HepG2 (cell line): ENCODE data around the gene DBNDD2. TPM values are rescaled to one million over a fixed set of nuclear protein-coding genes. Genes with fewer than 3 reads are reported as not detected.

ENCODE experiments used
- ATF1 ChIP-seq: IDR thresholded peaks from 2 replicates; pipeline ENCODE4 v1.6.1; 2016; ENCODE audit warnings: mild to moderate bottlenecking, control low read depth
- CERS6 ChIP-seq: sonication (generic); formaldehyde crosslinking; IDR thresholded peaks from 2 replicates; pipeline ENCODE4 v1.5.0; 2020; ENCODE audit warnings: missing genetic modification reagents
- ESRRA ChIP-seq: sonication (generic); formaldehyde crosslinking; IDR thresholded peaks from 2 replicates; pipeline ENCODE4 v1.5.1; 2020; ENCODE audit warnings: mild to moderate bottlenecking, low read depth, missing genetic modification reagents
- FOXK1 ChIP-seq: sonication (generic); formaldehyde crosslinking; IDR thresholded peaks from 2 replicates; pipeline ENCODE4 v1.4.0; 2020; ENCODE audit warnings: low read depth, missing genetic modification reagents, borderline replicate concordance
- GZF1 ChIP-seq: sonication (generic); formaldehyde crosslinking; IDR thresholded peaks from 2 replicates; pipeline ENCODE4 v1.5.1; 2020; ENCODE audit warnings: mild to moderate bottlenecking, missing genetic modification reagents
- KLF16 ChIP-seq, 2 experiments: sonication (generic) in 1 of 2; formaldehyde crosslinking in 1 of 2; IDR thresholded peaks; 2 replicates each; pipeline versions ENCODE4 v1.6.1 to v1.8.0; 2016 to 2023; ENCODE audit warnings: missing genetic modification reagents in 2 of 2, missing compliant biosample characterization in 1 of 2
- PAX8 ChIP-seq: sonication (generic); formaldehyde crosslinking; IDR thresholded peaks from 2 replicates; pipeline ENCODE4 v1.8.0; 2022; ENCODE audit warnings: mild to moderate bottlenecking, missing genetic modification reagents, borderline replicate concordance
- SIX1 ChIP-seq: sonication (generic); formaldehyde crosslinking; IDR thresholded peaks from 2 replicates; pipeline ENCODE4 v1.4.0; 2020; ENCODE audit warnings: missing genetic modification reagents, borderline replicate concordance
- TEF ChIP-seq: sonication (generic); formaldehyde crosslinking; IDR thresholded peaks from 2 replicates; pipeline ENCODE4 v1.5.0; 2020; ENCODE audit warnings: missing genetic modification reagents
- ZBTB25 ChIP-seq: IDR thresholded peaks from 2 replicates; pipeline ENCODE4 v1.6.1; 2018; ENCODE audit warnings: missing genetic modification reagents
- ZFP82 ChIP-seq: sonication (generic); formaldehyde crosslinking; IDR thresholded peaks from 2 replicates; pipeline ENCODE4 v1.5.1; 2020; ENCODE audit warnings: mild to moderate bottlenecking, missing genetic modification reagents, borderline replicate concordance
- ZNF225 ChIP-seq: sonication (generic); formaldehyde crosslinking; IDR thresholded peaks from 2 replicates; pipeline ENCODE4 v1.4.0; 2020; ENCODE audit warnings: mild to moderate bottlenecking, missing genetic modification reagents
- ZNF251 ChIP-seq: sonication (generic); formaldehyde crosslinking; IDR thresholded peaks from 2 replicates; pipeline ENCODE4 v1.9.0; 2021; ENCODE audit warnings: mild to moderate bottlenecking, missing genetic modification reagents
- ZNF773 ChIP-seq: sonication (generic); formaldehyde crosslinking; IDR thresholded peaks from 2 replicates; pipeline ENCODE4 v1.4.0; 2020; ENCODE audit warnings: missing genetic modification reagents, borderline replicate concordance
- ZNF83 ChIP-seq: sonication (generic); formaldehyde crosslinking; IDR thresholded peaks from 2 replicates; pipeline ENCODE4 v1.4.0; 2020; ENCODE audit warnings: missing genetic modification reagents, mild to moderate bottlenecking, borderline replicate concordance
- polyA plus RNA-seq, 8 experiments: library from polyadenylated mRNA; depleted of rRNA in 3 of 8; stranded (reverse) in 7 of 8; unstranded in 1 of 8; fragments of >200 nt; fragmentation: Illumina TruSeq in 4 of 8; extraction: Trizol in 4 of 8; gene quantifications; 2 replicates each; pipeline versions ENCODE4 v1.2.1 to v1.2.3, GENCODE V29; 2011 to 2016; ENCODE audit warnings: low read depth in 4 of 8, missing spikeins in 1 of 8, mixed read lengths in 1 of 8; ENCODE audit not compliant: insufficient read depth in 1 of 8
- total RNA-seq, 5 experiments: library from RNA; depleted of rRNA; stranded (reverse); fragments of >200 nt; fragmentation: Illumina TruSeq; extraction: Trizol; gene quantifications; 2 replicates each; pipeline ENCODE4 v1.2.3, GENCODE V29; 2016; ENCODE audit warnings: low read depth in 1 of 5
- TF ChIP-seq, protein P1 (sequence below): IDR thresholded peaks from 2 replicates; pipeline ENCODE4 v1.6.1; 2016; ENCODE audit warnings: missing compliant biosample characterization, missing genetic modification reagents, borderline replicate concordance
- TF ChIP-seq, protein P2 (sequence below): sonication (generic); formaldehyde crosslinking; IDR thresholded peaks from 2 replicates; pipeline ENCODE4 v1.5.0; 2020; ENCODE audit warnings: mild to moderate bottlenecking, missing genetic modification reagents, borderline replicate concordance
- TF ChIP-seq, protein P3 (sequence below): sonication (generic); formaldehyde crosslinking; IDR thresholded peaks from 2 replicates; pipeline ENCODE4 v1.4.0; 2020; ENCODE audit warnings: missing genetic modification reagents

The DBNDD2 gene
- total and polyA plus RNA-seq, 2 of the 13 experiments (the other 11 are each of a cell fraction or from before 2014, with no cell fraction given), result 16.7 to 47.6 TPM

- TF ChIP-seq FOXK1 (CRISPR knock-in tag) (no peak), ESRRA (0 out of 2 replicates have a peak, but pooled peaks have one; percentile 25), ZNF225 (CRISPR knock-in tag) (no peak; the same call in 1 of the 2 replicates), ZNF83 (CRISPR knock-in tag) (no peak), ZFP82 (CRISPR knock-in tag) (no peak), ATF1 (CRISPR knock-in tag) (no peak), KLF16 (CRISPR knock-in tag; IDR thresholded peaks at IDR 0.05) (no peak), TEF (CRISPR knock-in tag) (no peak), ZNF251 (CRISPR knock-in tag) (no peak), CERS6 (no peak), ZBTB25 (CRISPR knock-in tag) (no peak), GZF1 (CRISPR knock-in tag) (no peak), ZNF773 (no peak), SIX1 (CRISPR knock-in tag) (no peak), PAX8 (CRISPR knock-in tag) (no peak; the same call in 1 of the 2 replicates)
- TF ChIP-seq, protein P1, sequence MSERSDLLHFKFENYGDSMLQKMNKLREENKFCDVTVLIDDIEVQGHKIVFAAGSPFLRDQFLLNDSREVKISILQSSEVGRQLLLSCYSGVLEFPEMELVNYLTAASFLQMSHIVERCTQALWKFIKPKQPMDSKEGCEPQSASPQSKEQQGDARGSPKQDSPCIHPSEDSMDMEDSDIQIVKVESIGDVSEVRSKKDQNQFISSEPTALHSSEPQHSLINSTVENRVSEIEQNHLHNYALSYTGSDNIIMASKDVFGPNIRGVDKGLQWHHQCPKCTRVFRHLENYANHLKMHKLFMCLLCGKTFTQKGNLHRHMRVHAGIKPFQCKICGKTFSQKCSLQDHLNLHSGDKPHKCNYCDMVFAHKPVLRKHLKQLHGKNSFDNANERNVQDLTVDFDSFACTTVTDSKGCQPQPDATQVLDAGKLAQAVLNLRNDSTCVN (CRISPR knock-in tag), result no peak
- TF ChIP-seq, protein P2, sequence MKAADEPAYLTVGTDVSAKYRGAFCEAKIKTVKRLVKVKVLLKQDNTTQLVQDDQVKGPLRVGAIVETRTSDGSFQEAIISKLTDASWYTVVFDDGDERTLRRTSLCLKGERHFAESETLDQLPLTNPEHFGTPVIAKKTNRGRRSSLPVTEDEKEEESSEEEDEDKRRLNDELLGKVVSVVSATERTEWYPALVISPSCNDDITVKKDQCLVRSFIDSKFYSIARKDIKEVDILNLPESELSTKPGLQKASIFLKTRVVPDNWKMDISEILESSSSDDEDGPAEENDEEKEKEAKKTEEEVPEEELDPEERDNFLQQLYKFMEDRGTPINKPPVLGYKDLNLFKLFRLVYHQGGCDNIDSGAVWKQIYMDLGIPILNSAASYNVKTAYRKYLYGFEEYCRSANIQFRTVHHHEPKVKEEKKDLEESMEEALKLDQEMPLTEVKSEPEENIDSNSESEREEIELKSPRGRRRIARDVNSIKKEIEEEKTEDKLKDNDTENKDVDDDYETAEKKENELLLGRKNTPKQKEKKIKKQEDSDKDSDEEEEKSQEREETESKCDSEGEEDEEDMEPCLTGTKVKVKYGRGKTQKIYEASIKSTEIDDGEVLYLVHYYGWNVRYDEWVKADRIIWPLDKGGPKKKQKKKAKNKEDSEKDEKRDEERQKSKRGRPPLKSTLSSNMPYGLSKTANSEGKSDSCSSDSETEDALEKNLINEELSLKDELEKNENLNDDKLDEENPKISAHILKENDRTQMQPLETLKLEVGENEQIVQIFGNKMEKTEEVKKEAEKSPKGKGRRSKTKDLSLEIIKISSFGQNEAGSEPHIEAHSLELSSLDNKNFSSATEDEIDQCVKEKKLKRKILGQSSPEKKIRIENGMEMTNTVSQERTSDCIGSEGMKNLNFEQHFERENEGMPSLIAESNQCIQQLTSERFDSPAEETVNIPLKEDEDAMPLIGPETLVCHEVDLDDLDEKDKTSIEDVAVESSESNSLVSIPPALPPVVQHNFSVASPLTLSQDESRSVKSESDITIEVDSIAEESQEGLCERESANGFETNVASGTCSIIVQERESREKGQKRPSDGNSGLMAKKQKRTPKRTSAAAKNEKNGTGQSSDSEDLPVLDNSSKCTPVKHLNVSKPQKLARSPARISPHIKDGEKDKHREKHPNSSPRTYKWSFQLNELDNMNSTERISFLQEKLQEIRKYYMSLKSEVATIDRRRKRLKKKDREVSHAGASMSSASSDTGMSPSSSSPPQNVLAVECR (CRISPR knock-in tag), result no peak
- TF ChIP-seq, protein P3, sequence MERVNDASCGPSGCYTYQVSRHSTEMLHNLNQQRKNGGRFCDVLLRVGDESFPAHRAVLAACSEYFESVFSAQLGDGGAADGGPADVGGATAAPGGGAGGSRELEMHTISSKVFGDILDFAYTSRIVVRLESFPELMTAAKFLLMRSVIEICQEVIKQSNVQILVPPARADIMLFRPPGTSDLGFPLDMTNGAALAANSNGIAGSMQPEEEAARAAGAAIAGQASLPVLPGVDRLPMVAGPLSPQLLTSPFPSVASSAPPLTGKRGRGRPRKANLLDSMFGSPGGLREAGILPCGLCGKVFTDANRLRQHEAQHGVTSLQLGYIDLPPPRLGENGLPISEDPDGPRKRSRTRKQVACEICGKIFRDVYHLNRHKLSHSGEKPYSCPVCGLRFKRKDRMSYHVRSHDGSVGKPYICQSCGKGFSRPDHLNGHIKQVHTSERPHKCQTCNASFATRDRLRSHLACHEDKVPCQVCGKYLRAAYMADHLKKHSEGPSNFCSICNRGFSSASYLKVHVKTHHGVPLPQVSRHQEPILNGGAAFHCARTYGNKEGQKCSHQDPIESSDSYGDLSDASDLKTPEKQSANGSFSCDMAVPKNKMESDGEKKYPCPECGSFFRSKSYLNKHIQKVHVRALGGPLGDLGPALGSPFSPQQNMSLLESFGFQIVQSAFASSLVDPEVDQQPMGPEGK, result 0 out of 2 replicates have a peak, but pooled peaks have one; percentile 17
Measured at GRCh38 chr20:45405571-45406259, 2.4 kb upstream of the DBNDD2 start (continued).
